ENCODE measurements around the gene RPRD2.
A peak's percentile ranks its signal among the peaks of the same experiment; 100 is the strongest.
"Not testable (repeated sequence)": the region's sequence is repeated elsewhere in the genome, so short reads cannot be mapped to it uniquely, and the experiment has no call there.

Gene RPRD2

GRCh38 chr1:150363426-150364230, at the start of gene RPRD2:
TSS of gene RPRD2 (plus strand) at chr1:150364147. CDS start at chr1:150364715, 568 bp downstream.
- DNase-seq (ENCODE audit: low spot score), result peak; percentile 100

GRCh38 chr1:150314691-150315090, 49.3 kb upstream of the RPRD2 start:
- not testable (repeated sequence) for DNase-seq (ENCODE audit: low spot score)

GRCh38 chr1:150320667-150320978, 43.3 kb upstream of the RPRD2 start:
- DNase-seq (ENCODE audit: low spot score), result no peak

- DNase-seq (ENCODE audit: low spot score), result no peak
These were observed 42.2 kb upstream of the RPRD2 start for GRCh38 chr1:150321826-150322166.

- DNase-seq (ENCODE audit: low spot score), result no peak
These were observed 41.6 kb upstream of the RPRD2 start for GRCh38 chr1:150322310-150322709.

GRCh38 chr1:150332651-150333290, 31.2 kb upstream of the RPRD2 start:
- DNase-seq (ENCODE audit: low spot score), result no peak

- no peak for DNase-seq (ENCODE audit: low spot score)
These were observed 17.6 kb upstream of the RPRD2 start for GRCh38 chr1:150346316-150346715.

- DNase-seq (ENCODE audit: low spot score), result no peak
These were observed 11.1 kb upstream of the RPRD2 start for GRCh38 chr1:150352866-150353265.

- DNase-seq (ENCODE audit: low spot score), result no peak
These were observed 1.1 kb upstream of the RPRD2 start for GRCh38 chr1:150362721-150363425.

GRCh38 chr1:150364231-150365003, 470 bp downstream of the RPRD2 start:
- peak; percentile 88 for DNase-seq (ENCODE audit: low spot score)

- no peak for DNase-seq (ENCODE audit: low spot score)
These were observed 2.0 kb downstream of the RPRD2 start for GRCh38 chr1:150365941-150366340.

- DNase-seq (ENCODE audit: low spot score), result peak; percentile 34
These were observed 2.7 kb downstream of the RPRD2 start for GRCh38 chr1:150366416-150367296.

GRCh38 chr1:150371110-150371509, 7.2 kb downstream of the RPRD2 start:
- no peak for DNase-seq (ENCODE audit: low spot score)

- no peak for DNase-seq (ENCODE audit: low spot score)
These were observed 8.6 kb downstream of the RPRD2 start for GRCh38 chr1:150372580-150372979.

- DNase-seq (ENCODE audit: low spot score), result no peak
These were observed 12.2 kb downstream of the RPRD2 start for GRCh38 chr1:150376110-150376509.

GRCh38 chr1:150383631-150384324, 19.8 kb downstream of the RPRD2 start:
- DNase-seq (ENCODE audit: low spot score), result no peak

- DNase-seq (ENCODE audit: low spot score), result no peak
These were observed 21.8 kb downstream of the RPRD2 start for GRCh38 chr1:150385537-150386445.

- no peak for DNase-seq (ENCODE audit: low spot score)
These were observed 22.6 kb downstream of the RPRD2 start for GRCh38 chr1:150386592-150386991.

GRCh38 chr1:150387200-150387599, 23.3 kb downstream of the RPRD2 start:
- no peak for DNase-seq (ENCODE audit: low spot score)

- DNase-seq (ENCODE audit: low spot score), result no peak
These were observed 24.3 kb downstream of the RPRD2 start for GRCh38 chr1:150388241-150388640.
